GM12878 (cell line): ENCODE measurements around the gene DIAPH2. TPM values are rescaled to one million over a fixed set of nuclear protein-coding genes. Genes with fewer than 3 reads are reported as not detected.

ENCODE experiments used
- ATAC-seq: fragments of 200-7000 bp; cut with Tn5 transposase; 3 replicates; pipeline ENCODE4 v1.9.1; 2020; ENCODE audit warnings: mild to moderate bottlenecking, moderate library complexity
- BruUV-seq: library from RNA; stranded (reverse); fragments of 400-500 nt; replicated peaks from 2 replicates; lab custom pipeline; 2021; lab: Mats Ljungman, UMichigan
- CTCF ChIA-PET: fragments of 300-600 bp; sonication (Branson Sonifier 250); formaldehyde crosslinking; extraction: SDS; loops from one replicate; lab custom pipeline; 2021; ENCODE audit warnings: inconsistent platforms; lab: Yijun Ruan, JAX
- POLR2A ChIA-PET: fragments of 350-600 bp; formaldehyde crosslinking; extraction: SDS; loops from one replicate; lab custom pipeline; 2021; ENCODE audit warnings: inconsistent platforms; lab: Charles Lee
- RAD21 ChIA-PET: fragments of 300-600 bp; sonication (Branson Sonifier 250); formaldehyde crosslinking; loops from one replicate; lab custom pipeline; 2023; ENCODE audit warnings: antibody characterized with exemption; ENCODE audit not compliant: unreplicated experiment; lab: Charles Lee
- SMC1A ChIA-PET: fragments of 300-600 bp; sonication (Branson Sonifier 250); formaldehyde crosslinking; loops from one replicate; lab custom pipeline; 2023; ENCODE audit not compliant: unreplicated experiment, uncharacterized antibody; lab: Charles Lee
- DNase-seq: peaks from one replicate; pipeline ENCODE4 v3.0.0-alpha.2; 2011; ENCODE audit warnings: low read depth, low spot score
- FAIRE-seq: peaks from 3 replicates; lab custom pipeline; 2011; peaks lifted over from hg19 to GRCh38; lab: Jason Lieb, UNC
- H2AFZ ChIP-seq: 2 replicates; pipeline ENCODE4 v1.6.0; 2011; ENCODE audit warnings: low read depth, low read length, control low read depth; ENCODE audit not compliant: control insufficient read depth
- H3K27ac ChIP-seq: 2 replicates; pipeline ENCODE4 v1.5.1; 2011; ENCODE audit warnings: control low read depth; ENCODE audit not compliant: control insufficient read depth, insufficient read depth
- H3K27me3 ChIP-seq, 2 experiments: replicated peaks in 1 of 2; 2 replicates each; pipeline versions ENCODE4 v1.6.0 to v1.6.1; 2011; ENCODE audit warnings: low read length in 1 of 2; ENCODE audit not compliant: control insufficient read depth in 2 of 2, insufficient read depth in 2 of 2
- H3K36me3 ChIP-seq, 2 experiments: 2 replicates each; pipeline ENCODE4 v1.5.1; 2011; ENCODE audit warnings: low read length in 1 of 2; ENCODE audit not compliant: control insufficient read depth in 2 of 2, insufficient read depth in 2 of 2
- H3K4me1 ChIP-seq: 2 replicates; pipeline ENCODE4 v1.6.1; 2011; ENCODE audit warnings: mild to moderate bottlenecking, low read length, moderate library complexity, mixed read lengths; ENCODE audit not compliant: control insufficient read depth, insufficient read depth
- H3K4me2 ChIP-seq: 2 replicates; pipeline ENCODE4 v1.6.0; 2011; ENCODE audit warnings: control low read depth; ENCODE audit not compliant: control insufficient read depth, insufficient read depth
- H3K4me3 ChIP-seq: fragments of 200-600 bp; sonication (generic); 2 replicates; pipeline ENCODE4 v1.5.1; 2016
- H3K79me2 ChIP-seq: 2 replicates; pipeline ENCODE4 v1.6.0; 2011; ENCODE audit warnings: low read length; ENCODE audit not compliant: control insufficient read depth, insufficient read depth
- H3K9ac ChIP-seq: 2 replicates; pipeline ENCODE4 v1.8.0; 2011; ENCODE audit warnings: low read length, control low read depth, mixed read lengths; ENCODE audit not compliant: control insufficient read depth, insufficient read depth
- H3K9me3 ChIP-seq: replicated peaks from 3 replicates; pipeline ENCODE4 v1.5.1; 2011; ENCODE audit warnings: mild to moderate bottlenecking, low read length; ENCODE audit not compliant: control insufficient read depth, insufficient read depth
- H4K20me1 ChIP-seq: 2 replicates; pipeline ENCODE4 v1.6.0; 2011; ENCODE audit not compliant: control insufficient read depth, insufficient read depth
- ATF7 ChIP-seq: fragments of 450-650 bp; IDR thresholded peaks from 2 replicates; pipeline ENCODE4 v1.6.1; 2016; ENCODE audit warnings: low read depth, mild to moderate bottlenecking
- BCL11A ChIP-seq: IDR thresholded peaks from 2 replicates; pipeline ENCODE4 v1.6.1; 2011; ENCODE audit warnings: low read depth, low read length
- BHLHE40 ChIP-seq, 2 experiments: fragments of 450-650 bp in 1 of 2; IDR thresholded peaks; 2 replicates each; pipeline ENCODE4 v1.6.1; 2011 to 2017; ENCODE audit warnings: low read depth in 2 of 2, borderline replicate concordance in 1 of 2, improper control_type of control experiment in 1 of 2, low read length in 1 of 2, mild to moderate bottlenecking in 1 of 2
- CBFB ChIP-seq: IDR thresholded peaks from 2 replicates; pipeline ENCODE4 v1.6.1; 2016; ENCODE audit warnings: antibody characterized with exemption, low read depth
- CREM ChIP-seq: IDR thresholded peaks from 2 replicates; pipeline ENCODE4 v1.6.1; 2014; ENCODE audit warnings: antibody characterized with exemption, low read depth
- EED ChIP-seq: sonication (generic); IDR thresholded peaks from 2 replicates; pipeline ENCODE4 v1.6.1; 2016; ENCODE audit warnings: antibody characterized with exemption, low read depth
- IKZF1 ChIP-seq: fragments of 450-650 bp; conservative IDR thresholded peaks from 2 replicates; pipeline ENCODE4 v1.6.1; 2017; ENCODE audit warnings: antibody characterized with exemption, mild to moderate bottlenecking
- IKZF2 ChIP-seq, 2 experiments: fragments of 450-650 bp; IDR thresholded peaks; 2 replicates each; pipeline ENCODE4 v1.6.1; 2017; ENCODE audit warnings: mild to moderate bottlenecking in 2 of 2, moderate library complexity in 2 of 2
- JUNB ChIP-seq: IDR thresholded peaks from 2 replicates; pipeline ENCODE4 v1.6.1; 2016; ENCODE audit warnings: antibody characterized with exemption, mild to moderate bottlenecking
- MEF2A ChIP-seq: IDR thresholded peaks from 2 replicates; pipeline ENCODE4 v1.6.1; 2011; ENCODE audit warnings: low read depth, mild to moderate bottlenecking, low read length, moderate library complexity; ENCODE audit not compliant: insufficient read depth
- NFIC ChIP-seq: IDR thresholded peaks from 2 replicates; pipeline ENCODE4 v1.6.1; 2012; ENCODE audit warnings: low read depth, mild to moderate bottlenecking, inconsistent platforms, low read length, moderate library complexity
- NR2C2 ChIP-seq: IDR thresholded peaks from 2 replicates; pipeline ENCODE4 v1.6.1; 2011; ENCODE audit warnings: borderline replicate concordance, low read depth; ENCODE audit not compliant: control insufficient read depth, insufficient read length
- PAX5 ChIP-seq: IDR thresholded peaks from 2 replicates; pipeline ENCODE4 v1.6.1; 2011; ENCODE audit warnings: low read depth, low read length, borderline replicate concordance
- RAD21 ChIP-seq: IDR thresholded peaks from 2 replicates; pipeline ENCODE4 v1.6.1; 2011; ENCODE audit warnings: mild to moderate bottlenecking, low read depth, low read length, moderate library complexity; ENCODE audit not compliant: insufficient read depth
- RUNX3 ChIP-seq: IDR thresholded peaks from 2 replicates; pipeline ENCODE4 v1.6.1; 2012; ENCODE audit warnings: low read length, inconsistent platforms
- WGBS: methylation state at CpG from one replicate; pipeline ENCODE4 v1.1.6; 2016; ENCODE audit warnings: low lambda C conversion rate; ENCODE audit not compliant: insufficient replicate concordance, insufficient coverage; ENCODE audit errors: missing lambda C conversion rate; 5-methylcytosine and 5-hydroxymethylcytosine counted together
- in situ Hi-C: fragments of 300-500 bp; cut with MboI; formaldehyde crosslinking; loops from 9 replicates; pipeline ENCODE4 v1.14.3; 2018; ENCODE audit warnings: mixed read lengths
- intact Hi-C: fragments of 100-400 bp; cut with micrococcal nuclease; formaldehyde crosslinking; loops from one replicate; pipeline ENCODE4 v1.14.2; 2022; ENCODE audit not compliant: unreplicated experiment
- polyA plus RNA-seq, 11 experiments: library from polyadenylated mRNA; depleted of rRNA in 4 of 11; unstranded in 6 of 11; stranded (reverse) in 5 of 11; fragments of >200 nt; fragmentation: Nextera tagmentation in 4 of 11; fragmentation: Illumina TruSeq in 1 of 11; extraction: Ambion mirVana in 4 of 11; extraction: Trizol in 1 of 11; gene quantifications; 1 replicate in 1 of 11; 2 replicates in 10 of 11; pipeline versions ENCODE4 v1.2.1 to v1.2.3, GENCODE V29; 2011 to 2016; ENCODE audit warnings: inconsistent platforms in 2 of 11, missing spikeins in 2 of 11, low read depth in 1 of 11
- total RNA-seq, 4 experiments: library from RNA; depleted of rRNA in 3 of 4; stranded (reverse); fragments of >200 nt in 3 of 4; fragmentation: Illumina TruSeq in 1 of 4; extraction: Trizol in 1 of 4; gene quantifications; 2 replicates each; pipeline versions ENCODE4 v1.2.1 to v1.2.3, GENCODE V29; 2013 to 2021
- TF ChIP-seq, protein P1 (sequence below): fragments of 450-650 bp; IDR thresholded peaks from 2 replicates; pipeline ENCODE4 v1.6.1; 2016; ENCODE audit warnings: mild to moderate bottlenecking
- TF ChIP-seq, protein P2 (sequence below): IDR thresholded peaks from 2 replicates; pipeline ENCODE4 v1.6.1; 2011; ENCODE audit warnings: low read depth, low read length, improper control_type of control experiment, borderline replicate concordance
- TF ChIP-seq, protein P3 (sequence below): IDR thresholded peaks from 2 replicates; pipeline ENCODE4 v1.6.1; 2012; ENCODE audit warnings: low read length, inconsistent platforms
- TF ChIP-seq, protein P4 (sequence below): fragments of 450-650 bp; IDR thresholded peaks from 2 replicates; pipeline ENCODE4 v1.6.1; 2017; ENCODE audit warnings: low read depth, mild to moderate bottlenecking, moderate library complexity

Gene DIAPH2
- total and polyA plus RNA-seq, 10 of the 15 experiments (the other 5 are each of a cell fraction or from before 2014, with no cell fraction given): 2.2 to 16.6 (median 8.8) TPM

DNA sequence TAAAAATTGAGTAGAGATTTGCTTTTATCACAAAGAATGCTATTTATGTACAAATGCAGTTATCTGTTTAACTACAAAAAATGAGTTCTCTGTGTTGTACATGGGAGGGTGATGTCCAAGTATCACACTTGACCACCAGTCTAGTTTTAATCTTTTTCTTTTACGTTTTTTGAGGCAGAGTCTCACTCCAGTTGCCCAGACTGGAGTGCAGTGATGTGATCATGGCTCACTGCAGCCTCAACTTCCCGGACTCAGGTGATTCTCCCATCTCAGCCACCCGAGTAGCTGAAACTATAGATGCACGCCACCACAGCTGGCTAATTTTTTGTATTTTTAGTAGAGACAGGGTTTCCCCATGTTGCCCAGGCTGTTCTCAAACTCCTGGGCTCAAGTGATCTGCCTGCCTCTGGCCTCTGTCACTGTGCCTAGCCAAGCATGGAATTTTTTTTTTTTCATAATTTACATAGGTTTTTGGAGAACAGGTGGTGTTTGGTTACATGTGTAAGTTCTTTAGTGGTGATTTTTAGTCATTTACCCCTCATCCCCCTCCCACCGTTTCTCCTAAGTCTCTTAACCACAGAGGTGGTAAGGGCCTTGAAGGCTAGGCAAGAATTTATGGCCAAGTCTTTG is 151.1 kb downstream of the DIAPH2 start:
- DNase-seq: peak; percentile 59
- ChIA-PET RAD21 (interaction anchor here (1.2 kb wide), 1 partner anchor 20 kb away, joined by 4 read pairs; no protein-coding TSS in a partner anchor), POLR2A (no interaction called here), SMC1A (interaction anchor here (1.0 kb wide), 1 partner anchor 30 kb away, joined by 4 read pairs; no protein-coding TSS in a partner anchor), CTCF (interaction anchor here (0.7 kb wide), 1 partner anchor 186 kb away, joined by 5 read pairs; no protein-coding TSS in a partner anchor)
- no peaks in the 10 kb centered on the region for H3K27me3 ChIP-seq
- WGBS: 3% methylated on average over 5 of the region's 5 CpGs
- no TSS peak for BruUV-seq
- no peak overlapping the region for H2AFZ ChIP-seq
- H3K9me3 ChIP-seq: no peaks in the 10 kb centered on the region; the same call in 2 of the 3 replicates
- peak overlapping the region; percentile 67 for H3K27ac ChIP-seq
- no peaks in the 10 kb centered on the region for H3K4me1 ChIP-seq
- intact Hi-C loops (no loop called here), in situ Hi-C loops (no loop called here)
- H3K36me3 ChIP-seq: no peaks in the 10 kb centered on the region; a peak in 1 of 4 replicates
- H3K79me2 ChIP-seq: no peaks in the 10 kb centered on the region; the same call in 1 of the 2 replicates
- H3K9ac ChIP-seq: no peak overlapping the region
- FAIRE-seq: peak; percentile 35
- no peak overlapping the region for H3K4me3 ChIP-seq
- no peaks in the 10 kb centered on the region for H4K20me1 ChIP-seq
- ATAC-seq: peak; percentile 92
- peak overlapping the region; percentile 44; the same call in 1 of the 2 replicates for H3K4me2 ChIP-seq
- TF ChIP-seq RUNX3: peak; percentile 86
- TF ChIP-seq NFIC: peak; percentile 75; the same call in 1 of the 2 replicates
- 0 out of 2 replicates have a peak, but pooled peaks have one; percentile 20 for TF ChIP-seq IKZF1
- TF ChIP-seq BHLHE40 (IDR thresholded peaks at IDR 0.05; ENCODE audit: borderline replicate concordance in 1 of 2, low read depth in 2 of 2, low read length in 1 of 2): peak in 1 of 2 experiments; percentile 20; a peak in 1 of 4 replicates
- peak; percentile 72 for TF ChIP-seq EED
- TF ChIP-seq, protein P1, sequence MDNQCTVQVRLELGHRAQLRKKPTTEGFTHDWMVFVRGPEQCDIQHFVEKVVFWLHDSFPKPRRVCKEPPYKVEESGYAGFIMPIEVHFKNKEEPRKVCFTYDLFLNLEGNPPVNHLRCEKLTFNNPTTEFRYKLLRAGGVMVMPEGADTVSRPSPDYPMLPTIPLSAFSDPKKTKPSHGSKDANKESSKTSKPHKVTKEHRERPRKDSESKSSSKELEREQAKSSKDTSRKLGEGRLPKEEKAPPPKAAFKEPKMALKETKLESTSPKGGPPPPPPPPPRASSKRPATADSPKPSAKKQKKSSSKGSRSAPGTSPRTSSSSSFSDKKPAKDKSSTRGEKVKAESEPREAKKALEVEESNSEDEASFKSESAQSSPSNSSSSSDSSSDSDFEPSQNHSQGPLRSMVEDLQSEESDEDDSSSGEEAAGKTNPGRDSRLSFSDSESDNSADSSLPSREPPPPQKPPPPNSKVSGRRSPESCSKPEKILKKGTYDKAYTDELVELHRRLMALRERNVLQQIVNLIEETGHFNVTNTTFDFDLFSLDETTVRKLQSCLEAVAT: no peak
- TF ChIP-seq, protein P2, sequence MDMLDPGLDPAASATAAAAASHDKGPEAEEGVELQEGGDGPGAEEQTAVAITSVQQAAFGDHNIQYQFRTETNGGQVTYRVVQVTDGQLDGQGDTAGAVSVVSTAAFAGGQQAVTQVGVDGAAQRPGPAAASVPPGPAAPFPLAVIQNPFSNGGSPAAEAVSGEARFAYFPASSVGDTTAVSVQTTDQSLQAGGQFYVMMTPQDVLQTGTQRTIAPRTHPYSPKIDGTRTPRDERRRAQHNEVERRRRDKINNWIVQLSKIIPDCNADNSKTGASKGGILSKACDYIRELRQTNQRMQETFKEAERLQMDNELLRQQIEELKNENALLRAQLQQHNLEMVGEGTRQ: no peak
- 0 out of 2 replicates have a peak, but pooled peaks have one; percentile 29 for TF ChIP-seq CREM
- no peak for TF ChIP-seq RAD21
- TF ChIP-seq, protein P3, sequence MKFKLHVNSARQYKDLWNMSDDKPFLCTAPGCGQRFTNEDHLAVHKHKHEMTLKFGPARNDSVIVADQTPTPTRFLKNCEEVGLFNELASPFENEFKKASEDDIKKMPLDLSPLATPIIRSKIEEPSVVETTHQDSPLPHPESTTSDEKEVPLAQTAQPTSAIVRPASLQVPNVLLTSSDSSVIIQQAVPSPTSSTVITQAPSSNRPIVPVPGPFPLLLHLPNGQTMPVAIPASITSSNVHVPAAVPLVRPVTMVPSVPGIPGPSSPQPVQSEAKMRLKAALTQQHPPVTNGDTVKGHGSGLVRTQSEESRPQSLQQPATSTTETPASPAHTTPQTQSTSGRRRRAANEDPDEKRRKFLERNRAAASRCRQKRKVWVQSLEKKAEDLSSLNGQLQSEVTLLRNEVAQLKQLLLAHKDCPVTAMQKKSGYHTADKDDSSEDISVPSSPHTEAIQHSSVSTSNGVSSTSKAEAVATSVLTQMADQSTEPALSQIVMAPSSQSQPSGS: peak; percentile 56; the same call in 1 of the 2 replicates
- TF ChIP-seq ATF7: peak; percentile 24; the same call in 1 of the 2 replicates
- peak; percentile 23; the same call in 1 of the 2 replicates for TF ChIP-seq CBFB
- TF ChIP-seq MEF2A: peak; percentile 62; the same call in 1 of the 2 replicates
- TF ChIP-seq BCL11A: no peak
- TF ChIP-seq IKZF2 (IDR thresholded peaks at IDR 0.05): peak; percentile 20 to 32; a peak in 1 of 4 replicates
- peak; percentile 86 for TF ChIP-seq PAX5
- no peak for TF ChIP-seq NR2C2
- TF ChIP-seq, protein P4, sequence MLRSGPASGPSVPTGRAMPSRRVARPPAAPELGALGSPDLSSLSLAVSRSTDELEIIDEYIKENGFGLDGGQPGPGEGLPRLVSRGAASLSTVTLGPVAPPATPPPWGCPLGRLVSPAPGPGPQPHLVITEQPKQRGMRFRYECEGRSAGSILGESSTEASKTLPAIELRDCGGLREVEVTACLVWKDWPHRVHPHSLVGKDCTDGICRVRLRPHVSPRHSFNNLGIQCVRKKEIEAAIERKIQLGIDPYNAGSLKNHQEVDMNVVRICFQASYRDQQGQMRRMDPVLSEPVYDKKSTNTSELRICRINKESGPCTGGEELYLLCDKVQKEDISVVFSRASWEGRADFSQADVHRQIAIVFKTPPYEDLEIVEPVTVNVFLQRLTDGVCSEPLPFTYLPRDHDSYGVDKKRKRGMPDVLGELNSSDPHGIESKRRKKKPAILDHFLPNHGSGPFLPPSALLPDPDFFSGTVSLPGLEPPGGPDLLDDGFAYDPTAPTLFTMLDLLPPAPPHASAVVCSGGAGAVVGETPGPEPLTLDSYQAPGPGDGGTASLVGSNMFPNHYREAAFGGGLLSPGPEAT: 0 out of 2 replicates have a peak, but pooled peaks have one; percentile 23
- 0 out of 2 replicates have a peak, but pooled peaks have one; percentile 9 for TF ChIP-seq JUNB
